ENCODE results near the gene KCTD10.

The KCTD10 gene

DNA sequence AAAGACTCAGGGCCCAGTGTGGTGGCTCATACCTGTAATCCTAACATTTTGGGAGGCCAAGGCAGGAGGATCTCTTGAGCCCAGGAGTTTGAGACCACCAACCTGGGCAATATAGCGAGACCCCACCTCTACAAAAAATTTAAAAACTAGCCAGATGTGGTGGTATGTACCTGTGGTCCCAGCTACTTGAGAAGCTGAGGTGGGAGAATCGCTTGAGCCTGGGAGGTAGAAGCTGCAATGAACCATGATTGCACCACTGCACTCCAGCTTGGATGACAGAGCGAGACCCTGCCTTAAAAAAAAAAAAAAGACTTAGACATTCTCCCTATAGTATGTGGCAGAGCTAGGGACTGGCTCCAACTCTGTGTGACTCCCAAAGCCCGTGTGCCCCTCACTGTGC lies 3.3 kb upstream of the KCTD10 start:
- TF ChIP-seq FOXP2 (optimal IDR thresholded peaks at IDR 0.05; ENCODE audit: borderline replicate concordance, extremely low read depth, extremely low read length, insufficient read depth) (no peak), POLR2AphosphoS5 (IDR thresholded peaks at IDR 0.05; ENCODE audit: low read depth, low read length) (no peak), TAF1 (IDR thresholded peaks at IDR 0.05; ENCODE audit: borderline replicate concordance, insufficient read depth, low read length) (no peak), SIN3A (IDR thresholded peaks at IDR 0.05; ENCODE audit: borderline replicate concordance, insufficient read depth, low read length) (no peak)
- TF ChIP-seq, protein P1, sequence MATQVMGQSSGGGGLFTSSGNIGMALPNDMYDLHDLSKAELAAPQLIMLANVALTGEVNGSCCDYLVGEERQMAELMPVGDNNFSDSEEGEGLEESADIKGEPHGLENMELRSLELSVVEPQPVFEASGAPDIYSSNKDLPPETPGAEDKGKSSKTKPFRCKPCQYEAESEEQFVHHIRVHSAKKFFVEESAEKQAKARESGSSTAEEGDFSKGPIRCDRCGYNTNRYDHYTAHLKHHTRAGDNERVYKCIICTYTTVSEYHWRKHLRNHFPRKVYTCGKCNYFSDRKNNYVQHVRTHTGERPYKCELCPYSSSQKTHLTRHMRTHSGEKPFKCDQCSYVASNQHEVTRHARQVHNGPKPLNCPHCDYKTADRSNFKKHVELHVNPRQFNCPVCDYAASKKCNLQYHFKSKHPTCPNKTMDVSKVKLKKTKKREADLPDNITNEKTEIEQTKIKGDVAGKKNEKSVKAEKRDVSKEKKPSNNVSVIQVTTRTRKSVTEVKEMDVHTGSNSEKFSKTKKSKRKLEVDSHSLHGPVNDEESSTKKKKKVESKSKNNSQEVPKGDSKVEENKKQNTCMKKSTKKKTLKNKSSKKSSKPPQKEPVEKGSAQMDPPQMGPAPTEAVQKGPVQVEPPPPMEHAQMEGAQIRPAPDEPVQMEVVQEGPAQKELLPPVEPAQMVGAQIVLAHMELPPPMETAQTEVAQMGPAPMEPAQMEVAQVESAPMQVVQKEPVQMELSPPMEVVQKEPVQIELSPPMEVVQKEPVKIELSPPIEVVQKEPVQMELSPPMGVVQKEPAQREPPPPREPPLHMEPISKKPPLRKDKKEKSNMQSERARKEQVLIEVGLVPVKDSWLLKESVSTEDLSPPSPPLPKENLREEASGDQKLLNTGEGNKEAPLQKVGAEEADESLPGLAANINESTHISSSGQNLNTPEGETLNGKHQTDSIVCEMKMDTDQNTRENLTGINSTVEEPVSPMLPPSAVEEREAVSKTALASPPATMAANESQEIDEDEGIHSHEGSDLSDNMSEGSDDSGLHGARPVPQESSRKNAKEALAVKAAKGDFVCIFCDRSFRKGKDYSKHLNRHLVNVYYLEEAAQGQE (IDR thresholded peaks at IDR 0.05; ENCODE audit: insufficient read depth in 1 of 2, low read depth in 2 of 2, low read length in 2 of 2), result no peak

DNA sequence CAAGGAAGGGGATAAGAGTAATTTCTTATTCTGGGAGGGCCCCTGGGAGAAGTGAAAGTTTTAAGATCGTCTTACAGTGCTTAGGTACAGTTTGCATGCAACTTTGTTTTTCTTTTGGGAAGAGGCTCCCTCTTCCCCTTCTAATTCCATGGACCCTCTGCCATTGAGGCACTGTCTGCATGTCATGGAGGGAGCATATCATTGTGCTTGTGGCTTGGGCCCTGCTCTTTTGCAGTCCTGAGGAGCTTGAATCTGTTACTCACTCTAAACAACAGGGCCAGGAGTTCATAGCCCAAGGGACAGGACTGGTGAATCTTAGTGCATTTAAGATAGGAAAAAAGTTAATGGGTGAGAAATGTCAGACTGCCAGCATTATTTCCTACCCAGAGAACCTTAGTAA lies 2.7 kb upstream of the KCTD10 start:
- no peak for TF ChIP-seq TAF1 (IDR thresholded peaks at IDR 0.05; ENCODE audit: borderline replicate concordance, insufficient read depth, low read length)
- no peak for TF ChIP-seq POLR2AphosphoS5 (IDR thresholded peaks at IDR 0.05; ENCODE audit: low read depth, low read length)
- no peak for TF ChIP-seq FOXP2 (optimal IDR thresholded peaks at IDR 0.05; ENCODE audit: borderline replicate concordance, extremely low read depth, extremely low read length, insufficient read depth)
- TF ChIP-seq, protein P1 (IDR thresholded peaks at IDR 0.05; ENCODE audit: insufficient read depth in 1 of 2, low read depth in 2 of 2, low read length in 2 of 2), result no peak
- TF ChIP-seq SIN3A (IDR thresholded peaks at IDR 0.05; ENCODE audit: borderline replicate concordance, insufficient read depth, low read length), result no peak

DNA sequence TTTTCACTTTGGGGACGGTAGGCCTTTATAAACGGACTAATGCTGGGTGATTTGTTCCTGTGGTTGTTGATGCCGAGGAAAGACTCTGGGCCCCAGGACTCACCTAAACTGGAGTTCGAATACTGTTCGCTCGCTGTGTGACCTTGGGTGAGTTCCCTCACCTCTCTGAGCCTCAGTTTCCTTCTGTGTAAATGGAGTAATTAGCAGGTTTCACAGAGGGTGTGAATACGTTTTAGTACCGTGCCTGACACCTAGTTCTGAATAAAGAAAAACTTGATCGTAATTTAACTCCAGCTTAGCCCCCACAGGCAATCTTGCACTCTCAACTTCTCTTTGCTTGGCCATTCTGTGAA lies 839 bp upstream of the KCTD10 start:
- TF ChIP-seq FOXP2 (optimal IDR thresholded peaks at IDR 0.05; ENCODE audit: borderline replicate concordance, extremely low read depth, extremely low read length, insufficient read depth) (no peak), TAF1 (IDR thresholded peaks at IDR 0.05; ENCODE audit: borderline replicate concordance, insufficient read depth, low read length) (no peak), POLR2AphosphoS5 (IDR thresholded peaks at IDR 0.05; ENCODE audit: low read depth, low read length) (no peak), SIN3A (IDR thresholded peaks at IDR 0.05; ENCODE audit: borderline replicate concordance, insufficient read depth, low read length) (no peak)
- TF ChIP-seq, protein P1 (IDR thresholded peaks at IDR 0.05; ENCODE audit: insufficient read depth in 1 of 2, low read depth in 2 of 2, low read length in 2 of 2), result no peak

DNA sequence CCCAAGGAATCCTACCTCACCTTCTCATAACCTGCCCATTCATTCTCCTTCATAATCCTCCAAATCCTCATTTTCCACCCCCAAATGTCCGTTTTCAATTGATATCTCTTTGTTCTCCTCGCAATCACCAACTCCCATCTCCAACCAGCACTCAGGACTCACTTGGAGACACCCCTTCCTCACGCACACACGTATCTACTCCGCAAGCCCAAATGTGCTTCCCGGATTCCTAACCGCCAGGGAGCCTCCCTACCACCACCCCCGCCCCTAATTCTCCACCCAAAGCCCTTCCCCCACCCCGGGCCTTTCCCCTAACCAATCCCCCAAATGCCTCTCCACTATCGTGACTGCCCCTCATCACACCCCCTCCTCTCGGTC lies 304 bp downstream of the KCTD10 start:
- no peak for TF ChIP-seq FOXP2 (optimal IDR thresholded peaks at IDR 0.05; ENCODE audit: borderline replicate concordance, extremely low read depth, extremely low read length, insufficient read depth)
- TF ChIP-seq TAF1 (IDR thresholded peaks at IDR 0.05; ENCODE audit: borderline replicate concordance, insufficient read depth, low read length), result no peak
- TF ChIP-seq POLR2AphosphoS5 (IDR thresholded peaks at IDR 0.05; ENCODE audit: low read depth, low read length), result no peak

DNA sequence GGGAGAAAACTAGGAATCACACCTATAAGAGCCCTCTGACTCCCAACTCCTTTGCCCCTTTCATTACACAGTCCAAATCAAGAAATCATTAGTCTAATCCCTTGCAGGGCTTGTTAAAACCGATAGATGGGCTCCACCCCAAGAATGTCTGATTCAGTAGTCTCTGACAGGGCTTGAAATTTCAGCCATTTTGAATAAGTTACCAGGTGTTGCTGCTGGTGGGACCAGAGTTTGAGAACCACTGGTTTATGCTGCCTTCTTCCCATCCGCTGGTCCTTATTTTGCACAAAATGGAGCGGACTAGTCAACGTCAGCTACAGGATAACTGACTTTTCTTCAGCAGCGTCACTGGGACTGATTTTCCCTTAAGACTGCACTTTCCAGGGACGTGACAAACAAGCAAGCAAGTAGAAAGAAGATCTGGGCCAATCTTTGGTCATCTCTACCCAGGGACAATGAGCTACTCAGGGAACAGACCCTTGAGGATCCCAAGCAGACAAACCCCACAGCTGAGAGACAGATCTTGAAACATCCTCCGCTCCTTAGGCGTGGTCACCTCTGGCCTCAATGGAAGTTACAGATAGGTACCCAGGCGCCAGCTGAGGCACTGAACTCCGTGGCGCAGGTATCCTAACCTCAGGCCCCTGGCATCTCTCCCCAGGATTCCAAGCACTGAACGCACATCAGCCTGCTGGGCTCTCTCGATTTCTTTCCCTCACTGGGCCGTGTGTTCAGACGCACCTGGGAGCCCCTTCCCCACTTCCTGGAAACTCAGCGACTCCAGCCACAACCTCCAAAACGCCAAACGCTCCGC lies 900 bp downstream of the KCTD10 start:
- TF ChIP-seq TAF1 (IDR thresholded peaks at IDR 0.05; ENCODE audit: borderline replicate concordance, insufficient read depth, low read length) (no peak), SIN3A (IDR thresholded peaks at IDR 0.05; ENCODE audit: borderline replicate concordance, insufficient read depth, low read length) (no peak), FOXP2 (optimal IDR thresholded peaks at IDR 0.05; ENCODE audit: borderline replicate concordance, extremely low read depth, extremely low read length, insufficient read depth) (no peak), POLR2AphosphoS5 (IDR thresholded peaks at IDR 0.05; ENCODE audit: low read depth, low read length) (no peak)
- TF ChIP-seq, protein P1 (IDR thresholded peaks at IDR 0.05; ENCODE audit: insufficient read depth in 1 of 2, low read depth in 2 of 2, low read length in 2 of 2), result no peak

All from PFSK-1 (cell line).